Right lung (tissue), 5 donors: Measurements from ENCODE around the gene GPN3. TPM values are rescaled to one million over a fixed set of nuclear protein-coding genes. Genes with fewer than 3 reads are reported as not detected.
"Not testable (repeated sequence)": the region's sequence is repeated elsewhere in the genome, so short reads cannot be mapped to it uniquely, and the experiment has no call there.

Experiments
- DNase-seq, 2 donors: peaks; one replicate each; pipeline ENCODE4 v3.0.0-alpha.2; 2013
- polyA plus RNA-seq, 5 donors: library from polyadenylated mRNA; unstranded; fragments of 120-200 nt; gene quantifications; one replicate each; pipeline versions ENCODE4 v1.2.1 to v1.2.3, GENCODE V29; 2013; ENCODE audit warnings: inconsistent platforms in 1 of 5, low replicate concordance in 1 of 5; ENCODE audit not compliant: insufficient read length in 5 of 5, insufficient read depth in 1 of 5

The GPN3 gene
- polyA plus RNA-seq, 5 donors, result 26.5 to 33.1 (median 28.4) TPM

- DNase-seq, result no peak
Observed at GRCh38 chr12:110451263-110451662, 16.8 kb downstream of the GPN3 start.

GRCh38 chr12:110449799-110450497 lies 18.1 kb downstream of the GPN3 start, which contains the start of gene ARPC3:
ARPC3 (minus strand) TSS chr12:110450337; CDS start chr12:110450260, 77 bp downstream.
- DNase-seq, result peak; percentile 92 to 93

GRCh38 chr12:110444455-110444854 lies 23.6 kb downstream of the GPN3 start:
- DNase-seq, result no peak

DNA sequence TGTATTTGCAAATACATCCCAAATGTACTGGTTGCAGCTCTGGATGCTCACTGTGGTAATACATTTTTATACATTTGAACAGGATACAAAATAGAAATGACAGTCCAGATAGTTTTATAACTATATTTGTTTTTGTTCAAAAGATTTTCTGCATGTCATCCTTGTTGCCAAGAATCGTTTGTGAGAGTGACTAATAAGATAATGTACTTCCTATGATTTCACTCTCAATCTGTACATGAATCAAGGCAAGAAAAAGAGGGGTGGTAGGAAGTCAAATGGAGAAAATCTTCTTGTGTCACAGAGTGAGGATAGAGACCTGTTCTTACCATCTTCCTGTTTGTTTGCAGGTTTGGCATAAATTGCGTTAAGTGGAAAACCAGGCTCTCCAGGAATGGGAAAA lies 31.8 kb downstream of the GPN3 start:
- DNase-seq, result no peak

- no peak for DNase-seq
Observed at GRCh38 chr12:110431957-110432587, 36.0 kb downstream of the GPN3 start.

DNA sequence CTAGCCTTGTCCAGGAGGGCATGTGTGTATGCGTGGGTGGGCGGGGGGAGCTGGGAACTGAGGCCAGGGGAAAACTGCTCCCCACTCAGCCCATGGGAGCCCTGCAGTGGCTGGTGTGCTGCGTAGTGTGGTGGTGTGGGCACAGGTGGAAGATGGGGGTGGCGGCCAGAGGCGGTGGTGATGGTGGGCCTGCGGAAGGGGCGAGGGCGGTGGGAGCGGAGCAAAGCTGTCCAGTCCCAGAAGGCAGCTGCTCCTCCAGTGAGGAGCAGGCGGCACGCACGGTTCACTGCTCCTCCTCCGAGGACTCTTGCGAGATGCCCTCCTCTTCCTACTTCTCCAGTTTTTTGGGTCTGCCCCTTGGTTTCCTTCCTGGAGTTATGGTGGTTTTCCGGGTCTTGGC lies 38.4 kb downstream of the GPN3 start:
- not testable (repeated sequence) for DNase-seq

GRCh38 chr12:110426406-110426805 lies 41.7 kb downstream of the GPN3 start:
- no peak for DNase-seq

GRCh38 chr12:110424237-110424636 lies 43.8 kb downstream of the GPN3 start:
- no peak for DNase-seq

DNA sequence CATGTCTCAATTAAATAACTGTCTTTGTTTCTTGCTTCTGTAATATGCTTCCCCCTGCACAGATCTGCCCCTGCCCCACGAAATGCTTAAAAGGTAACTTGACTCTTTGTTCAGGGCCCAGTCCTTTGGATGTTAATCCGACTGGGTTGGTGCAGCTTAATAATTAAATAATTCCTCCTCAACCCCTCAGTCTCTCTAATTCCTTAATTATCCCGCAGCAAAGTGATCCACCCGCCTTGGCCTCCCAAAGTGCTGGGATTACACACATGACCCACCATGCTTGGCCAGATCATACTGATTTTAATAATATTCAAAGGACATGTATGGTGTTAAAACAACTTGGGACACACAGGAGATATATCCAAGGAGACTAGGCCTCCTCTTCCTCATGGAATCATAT lies 46.4 kb downstream of the GPN3 start:
- no peak for DNase-seq

DNA sequence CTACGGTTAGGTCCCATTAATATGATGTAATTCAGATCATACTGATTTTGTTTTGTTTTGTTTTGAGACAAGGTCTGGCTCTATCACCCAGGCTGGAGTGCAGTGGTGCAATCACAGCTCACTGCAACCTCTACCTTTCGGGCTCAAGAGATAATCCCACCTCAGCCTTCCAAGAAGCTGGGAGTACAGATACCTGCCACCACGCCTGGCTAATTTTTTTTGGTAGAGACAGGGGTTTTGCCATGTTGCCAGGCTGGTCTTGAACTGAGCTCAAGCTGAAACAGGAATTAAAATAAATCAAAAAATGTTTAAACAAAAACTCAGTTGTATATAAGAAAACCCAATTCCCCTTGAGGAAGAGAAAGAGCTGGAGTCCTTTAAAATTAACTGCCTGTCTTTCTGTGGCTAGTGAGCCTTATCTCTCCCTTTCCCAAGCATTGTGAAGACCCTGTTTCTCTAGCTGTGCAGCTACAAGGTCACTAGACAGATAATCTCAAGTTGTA lies 46.8 kb downstream of the GPN3 start:
- DNase-seq, result no peak

- not testable (repeated sequence) for DNase-seq
Observed at GRCh38 chr12:110420644-110421043, 47.4 kb downstream of the GPN3 start.

- DNase-seq, result not testable (repeated sequence)
Observed at GRCh38 chr12:110417113-110417512, 50.9 kb downstream of the GPN3 start.

DNA sequence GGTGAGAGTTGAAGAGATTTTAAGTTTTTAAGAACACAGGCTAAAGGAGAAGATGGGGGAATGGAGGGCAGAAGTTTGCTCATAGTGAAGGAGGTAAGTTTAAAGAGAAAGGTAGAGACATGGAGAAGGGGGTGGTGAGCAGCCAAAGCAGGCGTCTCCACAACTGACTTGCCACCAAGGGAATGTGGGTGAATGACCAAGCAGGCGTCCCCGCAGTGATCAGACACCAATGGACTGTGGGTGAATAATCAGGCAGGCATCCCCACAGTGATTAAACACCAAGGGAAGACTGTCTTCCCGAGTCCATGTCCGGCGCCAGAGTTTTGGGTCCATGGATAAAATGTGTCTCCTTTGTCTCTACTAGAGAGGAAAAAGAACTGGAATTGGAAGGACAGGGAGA lies 58.0 kb downstream of the GPN3 start:
- DNase-seq, result not testable (repeated sequence)

- DNase-seq, result not testable (repeated sequence)
Observed at GRCh38 chr12:110405126-110405662, 62.9 kb downstream of the GPN3 start.

DNA sequence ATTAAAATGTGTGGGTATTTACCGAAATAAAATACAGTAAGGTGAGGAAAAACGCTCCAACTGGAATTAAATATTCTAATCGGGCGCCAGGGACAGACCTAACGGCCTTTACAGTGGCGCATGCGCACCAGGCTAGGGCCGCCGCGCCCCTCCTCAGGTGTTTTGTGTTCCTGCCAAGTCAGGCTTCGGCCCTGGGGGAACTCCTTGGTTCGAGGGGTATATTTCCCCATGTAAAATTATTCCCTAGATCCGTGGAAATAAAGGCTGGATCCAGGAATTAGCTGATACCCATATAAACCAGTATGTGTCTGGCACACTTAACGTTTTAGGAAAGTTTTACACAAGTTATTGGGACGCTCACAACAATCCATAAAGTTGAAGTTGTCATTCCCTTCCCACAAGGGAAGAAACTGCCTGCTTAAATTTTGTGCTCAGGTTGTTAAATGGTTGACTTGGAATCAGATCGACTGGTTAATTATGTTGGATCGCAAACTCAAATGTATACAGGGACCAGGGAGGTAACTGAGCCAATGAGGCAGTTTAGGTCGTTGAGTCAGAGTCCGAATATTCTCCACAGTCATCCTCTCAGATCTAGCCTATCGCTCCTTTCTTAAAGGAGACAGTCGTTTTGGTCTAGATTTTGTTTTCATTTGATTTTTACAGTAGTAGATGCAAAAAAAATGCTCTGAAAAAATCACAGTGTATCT lies 63.9 kb downstream of the GPN3 start:
- peak; percentile 62 to 72 for DNase-seq

GRCh38 chr12:110403146-110403975 lies 64.7 kb downstream of the GPN3 start, which contains the start of gene ANAPC7:
ANAPC7 (minus strand) TSS chr12:110403708; CDS start chr12:110403627, 81 bp downstream.
- DNase-seq, result peak; percentile 85 to 90

Other genes with a start within 250 kb of the GPN3 start
- 100 to 1,000 TPM; 114 to 156 (median 122) TPM for gene ATP2A2, start 187.0 kb downstream of the GPN3 start, polyA plus RNA-seq
- 10 to 100 TPM; 72.8 to 98.7 (median 86.4) TPM for gene ANAPC7, start 64.5 kb downstream of the GPN3 start, polyA plus RNA-seq
- 100 to 1,000 TPM; 199 to 264 (median 220) TPM for gene ARPC3, start 17.9 kb downstream of the GPN3 start, polyA plus RNA-seq
- 10 to 100 TPM; 13.4 to 21.2 (median 18.0) TPM for gene FAM216A, start 588 bp upstream of the GPN3 start, polyA plus RNA-seq
- 100 to 1,000 TPM; 112 to 175 (median 143) TPM for gene VPS29, start 33.9 kb upstream of the GPN3 start, polyA plus RNA-seq
- gene RAD9B, start 34.1 kb upstream of the GPN3 start, polyA plus RNA-seq, result 1 to 10 TPM; 1.1 to 2.4 (median 1.4) TPM
- gene PPTC7, start 115.1 kb upstream of the GPN3 start, polyA plus RNA-seq, result 10 to 100 TPM; 11.9 to 16.5 (median 14.4) TPM
- gene TCTN1, start 145.9 kb upstream of the GPN3 start, polyA plus RNA-seq, result 10 to 100 TPM; 65.8 to 89.2 (median 76.5) TPM
- 10 to 100 TPM; 14.8 to 18.1 (median 17.6) TPM for gene HVCN1, start 220.9 kb upstream of the GPN3 start, polyA plus RNA-seq